Stimulated activated CD8-positive, alpha-beta memory T cell treated with anti-CD3 and anti-CD28 coated beads, Interleukin-4, amount 100 ng/mL, for 1 hour (primary cell): Measurements from ENCODE around the gene DESI1.
"Not testable (repeated sequence)": the region's sequence is repeated elsewhere in the genome, so short reads cannot be mapped to it uniquely, and the experiment has no call there.

Experiments used
- DNase-seq, 2 donors: peaks; one replicate each; pipeline ENCODE4 v3.0.0-alpha.2; 2020; ENCODE audit warnings: low read depth in 2 of 2, low spot score in 1 of 2

Gene DESI1

DNA sequence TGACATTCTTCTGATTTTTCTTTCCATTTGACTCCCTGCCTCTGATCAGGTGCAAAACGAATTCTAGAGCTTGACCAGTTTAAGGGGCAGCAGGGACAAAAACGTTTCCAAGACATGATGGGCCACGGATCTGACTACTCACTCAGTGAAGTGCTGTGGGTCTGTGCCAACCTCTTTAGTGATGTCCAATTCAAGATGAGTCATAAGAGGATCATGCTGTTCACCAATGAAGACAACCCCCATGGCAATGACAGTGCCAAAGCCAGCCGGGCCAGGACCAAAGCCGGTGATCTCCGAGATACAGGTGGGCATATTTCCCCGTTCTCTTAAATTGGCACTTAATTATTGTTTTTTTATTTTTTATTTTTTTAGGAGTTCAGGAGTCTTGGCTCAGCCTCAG lies 15.6 kb upstream of the DESI1 start:
- DNase-seq, result no peak

- not testable (repeated sequence) for DNase-seq
Observed at GRCh38 chr22:41634610-41635009, 13.8 kb upstream of the DESI1 start.

DNA sequence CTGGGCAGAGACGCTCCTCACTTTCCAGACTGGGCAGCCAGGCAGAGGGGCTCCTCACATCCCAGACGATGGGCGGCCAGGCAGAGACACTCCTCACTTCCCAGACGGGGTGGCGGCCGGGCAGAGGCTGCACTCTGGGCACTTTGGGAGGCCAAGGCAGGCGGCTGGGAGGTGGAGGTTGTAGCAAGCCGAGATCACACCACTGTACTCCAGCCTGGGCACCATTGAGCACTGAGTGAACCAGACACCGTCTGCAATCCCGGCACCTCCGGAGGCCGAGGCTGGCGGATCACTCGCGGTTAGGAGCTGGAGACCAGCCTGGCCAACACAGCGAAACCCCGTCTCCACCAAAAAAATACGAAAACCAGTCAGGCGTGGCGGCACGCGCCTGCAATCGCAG lies 10.8 kb upstream of the DESI1 start:
- DNase-seq, result not testable (repeated sequence)

- DNase-seq, result not testable (repeated sequence)
Observed at GRCh38 chr22:41631115-41631514, 10.3 kb upstream of the DESI1 start.

GRCh38 chr22:41625577-41625976 lies 4.7 kb upstream of the DESI1 start:
- DNase-seq, result no peak

- no peak for DNase-seq
Observed at GRCh38 chr22:41621911-41622179, 1.0 kb upstream of the DESI1 start.

DNA sequence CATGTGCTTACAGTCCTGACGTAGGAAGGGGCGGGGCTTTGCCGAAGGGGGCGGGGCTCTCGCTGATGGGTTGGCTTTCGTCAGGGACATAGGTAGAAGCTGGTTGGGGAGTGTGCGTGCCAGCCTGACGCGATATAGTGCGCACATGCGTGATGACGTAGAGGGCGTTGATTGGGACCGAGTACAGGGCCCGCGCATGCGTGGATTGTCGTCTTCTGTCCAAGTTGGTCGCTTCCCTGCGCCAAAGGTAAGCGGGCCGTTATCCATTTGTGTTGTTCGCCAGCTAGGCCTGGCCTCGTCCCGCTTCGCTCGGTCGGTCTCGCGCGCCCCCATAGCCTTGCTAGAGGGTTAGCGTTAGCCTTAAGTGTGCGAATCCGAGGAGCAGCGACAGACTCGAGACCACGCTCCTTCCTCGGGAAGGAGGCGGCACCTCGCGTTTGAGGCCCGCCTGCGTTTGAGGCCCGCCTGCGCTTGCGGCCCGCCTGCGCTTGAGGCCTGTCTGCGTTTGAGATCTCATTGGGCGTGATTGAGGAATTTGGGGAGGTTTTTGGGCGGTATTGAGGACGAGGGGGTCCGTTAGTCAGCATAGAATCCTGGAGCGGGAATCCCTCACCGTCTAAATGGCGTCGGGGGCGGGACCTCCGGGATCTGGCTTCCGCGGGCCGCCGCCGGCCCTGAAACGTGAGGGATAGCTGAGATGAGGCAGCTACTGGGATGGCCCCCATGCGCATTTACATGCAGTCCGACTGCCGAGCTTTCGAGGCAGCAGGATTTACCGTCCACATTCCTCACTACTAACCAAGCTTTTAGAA lies 462 bp upstream of the DESI1 start, which contains the start of gene XRCC6:
Gene XRCC6 (plus strand): TSS at position 197 of the 812 bp plus-strand sequence. CDS start 710 bp downstream, outside the sequence.
- DNase-seq, result peak; percentile 100

- DNase-seq, result peak in 1 of 2 donors; percentile 13
Observed at GRCh38 chr22:41619979-41620588, 759 bp downstream of the DESI1 start.

GRCh38 chr22:41613456-41613855 lies 7.4 kb downstream of the DESI1 start:
- no peak for DNase-seq

GRCh38 chr22:41612603-41613306 lies 8.1 kb downstream of the DESI1 start:
- no peak for DNase-seq

- DNase-seq, result no peak
Observed at GRCh38 chr22:41608386-41608785, 12.5 kb downstream of the DESI1 start.

- DNase-seq, result peak in 1 of 2 donors; percentile 17
Observed at GRCh38 chr22:41603873-41604332, 16.9 kb downstream of the DESI1 start.

GRCh38 chr22:41600976-41601375 lies 19.9 kb downstream of the DESI1 start:
- no peak for DNase-seq

GRCh38 chr22:41598891-41599635 lies 21.8 kb downstream of the DESI1 start:
- DNase-seq, result no peak

DNA sequence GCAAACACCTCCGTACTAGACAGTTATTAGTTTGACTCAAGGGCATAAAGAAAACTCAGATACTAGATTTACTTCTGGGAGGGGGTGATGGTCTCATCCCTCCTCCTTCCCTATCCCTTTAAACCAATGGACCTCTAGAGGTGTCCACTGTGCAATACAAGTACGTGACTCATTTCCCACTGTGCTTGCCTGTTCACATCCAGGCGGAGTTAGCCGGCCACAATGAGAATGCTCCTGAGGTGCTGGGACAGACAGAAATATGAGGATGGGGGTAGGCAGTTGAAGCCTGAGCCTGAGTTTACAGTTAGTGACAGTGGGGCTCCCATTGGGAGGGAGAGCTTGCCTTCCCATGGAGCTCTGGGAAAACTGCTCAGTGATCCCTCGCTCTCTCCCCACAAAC lies 22.8 kb downstream of the DESI1 start:
- DNase-seq, result no peak

- DNase-seq, result no peak
Observed at GRCh38 chr22:41597635-41597953, 23.2 kb downstream of the DESI1 start.

DNA sequence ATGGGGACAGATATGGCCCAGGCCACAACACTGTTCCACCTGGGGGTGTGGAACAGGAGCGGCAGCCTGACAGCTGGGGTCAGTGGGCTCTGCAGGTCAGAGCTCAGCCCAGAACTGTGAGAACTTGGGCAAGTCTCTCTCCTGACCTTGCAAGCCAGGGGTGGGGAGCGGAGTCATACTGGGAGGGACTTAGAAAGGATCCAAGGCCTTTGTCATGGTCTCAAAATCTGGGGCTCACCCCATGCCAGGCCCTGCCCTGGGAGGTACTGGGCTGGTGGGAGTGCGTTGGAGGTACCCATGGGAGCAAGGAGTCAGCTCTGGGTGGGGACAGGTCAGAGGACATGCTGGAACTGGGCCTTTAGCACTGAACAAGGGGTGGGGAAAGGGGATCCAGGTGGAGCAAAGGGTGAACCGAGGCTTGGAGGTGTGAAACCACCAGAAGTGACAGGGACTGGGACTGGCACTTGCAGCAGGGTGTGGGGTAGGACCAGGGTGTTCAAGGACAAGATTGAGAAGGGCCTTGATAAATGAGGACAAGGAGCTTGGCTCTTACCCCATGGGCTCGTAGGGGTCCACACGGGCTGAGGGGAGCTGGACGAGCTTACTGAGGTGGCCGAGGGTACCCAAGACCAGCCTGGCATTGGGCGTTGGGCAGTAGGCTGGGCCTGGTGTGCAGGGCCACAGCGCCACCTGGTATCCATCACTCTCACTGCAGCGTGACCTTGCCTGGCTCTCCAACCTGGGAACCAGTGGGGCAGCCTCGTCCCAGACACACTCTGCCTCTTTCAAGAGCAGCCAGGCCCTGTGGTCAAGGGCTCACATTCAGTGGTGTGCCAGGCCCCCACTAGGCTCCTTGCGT lies 23.8 kb downstream of the DESI1 start:
- no peak for DNase-seq

DNA sequence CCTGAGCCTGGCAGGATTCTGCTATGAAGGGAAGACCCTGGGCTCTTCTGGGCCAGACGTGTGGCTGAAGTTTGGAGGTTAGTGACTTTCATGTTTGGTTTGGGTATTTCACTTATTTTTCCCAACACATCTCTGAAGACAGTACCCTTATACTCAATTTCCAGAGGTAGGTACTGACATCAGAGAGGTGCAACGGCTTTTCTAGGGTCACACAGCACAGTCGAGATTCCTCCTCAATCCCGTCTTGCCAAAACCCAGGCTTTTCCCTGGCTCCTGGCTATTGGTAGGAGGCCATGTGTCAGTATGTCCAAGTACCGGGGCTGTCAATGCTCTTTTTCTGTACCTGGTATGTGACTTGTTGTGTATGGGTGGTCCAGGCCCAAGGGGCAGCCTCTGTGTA lies 25.1 kb downstream of the DESI1 start:
- DNase-seq, result no peak

GRCh38 chr22:41593336-41593960 lies 27.4 kb downstream of the DESI1 start:
- DNase-seq, result not testable (repeated sequence)
